MM.1S (cell line): ENCODE measurements around the gene PSMB2.

Source experiments
- DNase-seq: peaks from one replicate; pipeline ENCODE4 v3.0.0-alpha.2; 2015
- H2AFZ ChIP-seq: fragments of 300-600 bp; sonication (generic); 2 replicates; pipeline ENCODE4 v1.6.0; 2016; ENCODE audit warnings: antibody characterized with exemption, low read length
- H3F3A ChIP-seq: fragments of 300-600 bp; sonication (generic); 2 replicates; pipeline ENCODE4 v1.6.1; 2016; ENCODE audit warnings: mild to moderate bottlenecking, antibody characterized with exemption, low read length, moderate library complexity, mixed read lengths; ENCODE audit not compliant: insufficient read depth
- H3K27ac ChIP-seq: fragments of 300-600 bp; sonication (generic); 2 replicates; pipeline ENCODE4 v1.5.1; 2016; ENCODE audit warnings: mild to moderate bottlenecking, low read length
- H3K27me3 ChIP-seq: fragments of 300-600 bp; sonication (generic); replicated peaks from 2 replicates; pipeline ENCODE4 v1.6.0; 2016; ENCODE audit warnings: low read length; ENCODE audit not compliant: insufficient read depth
- H3K36me3 ChIP-seq: fragments of 300-600 bp; sonication (generic); replicated peaks from 2 replicates; pipeline ENCODE4 v1.6.1; 2016; ENCODE audit warnings: mild to moderate bottlenecking, low read length, mixed read lengths; ENCODE audit not compliant: insufficient read depth
- H3K4me1 ChIP-seq: fragments of 300-600 bp; sonication (generic); 2 replicates; pipeline ENCODE4 v1.6.1; 2016; ENCODE audit warnings: low read length, mixed read lengths
- H3K4me2 ChIP-seq: fragments of 300-600 bp; sonication (generic); 2 replicates; pipeline ENCODE4 v1.6.0; 2016; ENCODE audit warnings: low read depth, low read length
- H3K4me3 ChIP-seq: fragments of 300-600 bp; sonication (generic); 2 replicates; pipeline ENCODE4 v1.5.1; 2016; ENCODE audit warnings: low read length, mixed read lengths
- H3K79me2 ChIP-seq: fragments of 300-600 bp; sonication (generic); 2 replicates; pipeline ENCODE4 v1.6.1; 2016; ENCODE audit warnings: mixed run types, low read length, mixed read lengths
- H3K9ac ChIP-seq: fragments of 300-600 bp; sonication (generic); 2 replicates; pipeline ENCODE4 v1.6.1; 2016; ENCODE audit warnings: low read length, mixed read lengths
- H3K9me2 ChIP-seq: fragments of 300-600 bp; sonication (generic); replicated peaks from 2 replicates; pipeline ENCODE4 v1.6.1; 2016; ENCODE audit warnings: mild to moderate bottlenecking, low read length, mixed read lengths; ENCODE audit not compliant: insufficient read depth
- H3K9me3 ChIP-seq: fragments of 300-600 bp; sonication (generic); replicated peaks from 2 replicates; pipeline ENCODE4 v1.6.1; 2016; ENCODE audit warnings: mild to moderate bottlenecking, low read length, mixed read lengths; ENCODE audit not compliant: insufficient read depth
- H4K20me1 ChIP-seq: fragments of 300-600 bp; sonication (generic); 2 replicates; pipeline ENCODE4 v1.6.1; 2016; ENCODE audit warnings: mild to moderate bottlenecking, low read length, moderate library complexity, mixed read lengths; ENCODE audit not compliant: insufficient read depth
- EZH2 ChIP-seq: fragments of 300-600 bp; sonication (generic); optimal IDR thresholded peaks from 2 replicates; pipeline ENCODE3; 2017; ENCODE audit warnings: low read depth, mild to moderate bottlenecking, antibody characterized with exemption, low read length, mixed read lengths
- EZH2phosphoT487 ChIP-seq: fragments of 300-600 bp; sonication (generic); IDR thresholded peaks from 2 replicates; pipeline ENCODE4 v1.6.1; 2018; ENCODE audit warnings: antibody characterized with exemption, low read length
- TF ChIP-seq, protein P1 (sequence below): fragments of 300-600 bp; sonication (generic); IDR thresholded peaks from 2 replicates; pipeline ENCODE4 v1.5.1; 2016; ENCODE audit warnings: antibody characterized with exemption, low read length, mixed read lengths

The PSMB2 gene

DNA sequence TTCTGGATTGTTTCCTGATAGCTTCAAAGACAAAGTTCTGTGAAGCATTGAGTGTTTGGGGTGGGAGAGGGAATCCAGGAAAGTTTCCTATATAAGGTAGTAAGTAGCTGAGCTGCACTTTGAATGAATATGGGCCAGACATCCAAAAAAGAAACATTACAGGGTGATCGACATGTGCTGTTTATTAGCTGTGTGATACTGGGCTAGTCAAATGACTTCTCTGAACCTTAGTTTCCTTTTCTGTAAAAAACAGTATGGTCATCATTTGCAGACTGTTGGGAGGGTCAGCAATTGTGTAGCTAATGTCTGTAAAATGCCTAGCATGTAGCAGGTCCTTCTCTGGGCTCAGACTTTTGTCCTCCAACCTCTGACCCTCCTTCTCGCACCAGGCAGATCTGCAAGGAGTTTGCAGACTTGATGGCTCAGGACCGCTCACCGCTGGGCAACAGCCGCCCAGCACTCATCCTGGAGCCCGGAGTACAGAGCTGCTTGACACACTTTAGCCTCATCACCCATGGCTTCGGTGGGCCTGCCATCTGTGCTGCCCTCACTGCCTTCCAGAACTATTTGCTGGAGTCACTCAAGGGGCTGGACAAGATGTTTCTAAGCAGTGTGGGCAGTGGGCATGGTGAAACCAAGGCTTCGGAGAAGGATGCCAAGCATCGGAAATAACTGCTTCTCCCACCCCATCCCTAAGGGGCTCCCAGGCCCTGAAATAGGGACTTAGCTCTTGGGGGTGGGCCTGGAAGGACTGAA, 47.1 kb downstream of the PSMB2 start:
- 0 out of 2 replicates have a peak, but pooled peaks cover 3% of the 10 kb centered on the region for H3K36me3 ChIP-seq
- no peak overlapping the region for H3K9ac ChIP-seq
- H3K79me2 ChIP-seq, result no peaks in the 10 kb centered on the region
- no peak overlapping the region for H3K27ac ChIP-seq
- H3K9me3 ChIP-seq, result no peaks in the 10 kb centered on the region
- H2AFZ ChIP-seq, result no peak overlapping the region
- no peaks in the 10 kb centered on the region for H3K9me2 ChIP-seq
- DNase-seq, result no peak
- H3K4me2 ChIP-seq, result no peak overlapping the region
- H3K4me3 ChIP-seq, result no peak overlapping the region
- no peaks in the 10 kb centered on the region for H3K27me3 ChIP-seq
- no peaks in the 10 kb centered on the region; the same call in 1 of the 2 replicates for H3F3A ChIP-seq
- TF ChIP-seq, protein P1, sequence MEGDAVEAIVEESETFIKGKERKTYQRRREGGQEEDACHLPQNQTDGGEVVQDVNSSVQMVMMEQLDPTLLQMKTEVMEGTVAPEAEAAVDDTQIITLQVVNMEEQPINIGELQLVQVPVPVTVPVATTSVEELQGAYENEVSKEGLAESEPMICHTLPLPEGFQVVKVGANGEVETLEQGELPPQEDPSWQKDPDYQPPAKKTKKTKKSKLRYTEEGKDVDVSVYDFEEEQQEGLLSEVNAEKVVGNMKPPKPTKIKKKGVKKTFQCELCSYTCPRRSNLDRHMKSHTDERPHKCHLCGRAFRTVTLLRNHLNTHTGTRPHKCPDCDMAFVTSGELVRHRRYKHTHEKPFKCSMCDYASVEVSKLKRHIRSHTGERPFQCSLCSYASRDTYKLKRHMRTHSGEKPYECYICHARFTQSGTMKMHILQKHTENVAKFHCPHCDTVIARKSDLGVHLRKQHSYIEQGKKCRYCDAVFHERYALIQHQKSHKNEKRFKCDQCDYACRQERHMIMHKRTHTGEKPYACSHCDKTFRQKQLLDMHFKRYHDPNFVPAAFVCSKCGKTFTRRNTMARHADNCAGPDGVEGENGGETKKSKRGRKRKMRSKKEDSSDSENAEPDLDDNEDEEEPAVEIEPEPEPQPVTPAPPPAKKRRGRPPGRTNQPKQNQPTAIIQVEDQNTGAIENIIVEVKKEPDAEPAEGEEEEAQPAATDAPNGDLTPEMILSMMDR, result no peak
- TF ChIP-seq EZH2phosphoT487 (no peak), EZH2 (no peak)
- H4K20me1 ChIP-seq, result no peaks in the 10 kb centered on the region
- no peaks in the 10 kb centered on the region for H3K4me1 ChIP-seq

DNA sequence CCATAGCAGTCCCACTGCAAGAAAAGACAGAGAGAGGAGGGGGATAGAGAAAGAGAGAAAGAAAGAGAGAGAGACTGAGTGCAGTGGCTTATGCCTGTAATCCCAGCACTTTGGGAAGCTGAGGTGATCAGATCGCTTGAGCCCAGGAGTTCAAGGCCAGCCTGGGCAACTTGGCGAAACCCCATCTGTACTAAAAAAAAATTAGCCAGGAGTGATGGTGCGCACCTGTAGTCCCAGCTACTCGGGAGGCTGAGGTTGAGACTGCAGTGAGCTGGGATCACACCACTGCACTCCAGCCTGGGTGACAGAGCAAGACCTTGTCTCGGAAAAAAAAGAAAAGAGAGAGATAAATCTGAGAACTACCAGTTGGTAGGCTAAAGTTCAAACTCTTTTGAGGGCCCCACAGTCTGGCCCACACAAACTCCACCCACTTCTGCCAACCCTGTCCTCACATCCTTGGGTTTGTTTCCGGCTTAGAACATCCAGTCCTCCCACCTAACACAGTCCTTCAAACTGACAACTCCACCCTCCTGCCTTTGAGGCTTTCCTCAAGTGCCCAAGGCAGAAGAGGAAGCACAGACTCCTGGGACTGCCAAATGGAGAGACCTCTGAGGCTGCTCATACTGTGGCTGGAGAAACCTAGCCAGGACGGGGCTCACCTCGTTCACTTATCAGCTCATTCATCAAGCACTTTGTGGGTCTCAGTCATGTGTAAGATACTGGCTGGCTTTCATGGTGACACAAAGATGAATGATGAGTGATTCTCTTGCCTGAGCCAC, 48.1 kb downstream of the PSMB2 start:
- Histone ChIP-seq H3K27ac (no peak overlapping the region), H3K9me3 (no peaks in the 10 kb centered on the region), H2AFZ (no peak overlapping the region), H3K79me2 (no peaks in the 10 kb centered on the region), H4K20me1 (no peaks in the 10 kb centered on the region), H3F3A (no peaks in the 10 kb centered on the region), H3K9ac (no peak overlapping the region), H3K27me3 (no peaks in the 10 kb centered on the region), H3K4me1 (no peaks in the 10 kb centered on the region), H3K36me3 (0 out of 2 replicates have a peak, but pooled peaks cover 3% of the 10 kb centered on the region), H3K9me2 (no peaks in the 10 kb centered on the region), H3K4me2 (no peak overlapping the region), H3K4me3 (no peak overlapping the region)
- TF ChIP-seq, protein P1, result no peak
- TF ChIP-seq EZH2phosphoT487 (no peak), EZH2 (no peak)
- no peak for DNase-seq

DNA sequence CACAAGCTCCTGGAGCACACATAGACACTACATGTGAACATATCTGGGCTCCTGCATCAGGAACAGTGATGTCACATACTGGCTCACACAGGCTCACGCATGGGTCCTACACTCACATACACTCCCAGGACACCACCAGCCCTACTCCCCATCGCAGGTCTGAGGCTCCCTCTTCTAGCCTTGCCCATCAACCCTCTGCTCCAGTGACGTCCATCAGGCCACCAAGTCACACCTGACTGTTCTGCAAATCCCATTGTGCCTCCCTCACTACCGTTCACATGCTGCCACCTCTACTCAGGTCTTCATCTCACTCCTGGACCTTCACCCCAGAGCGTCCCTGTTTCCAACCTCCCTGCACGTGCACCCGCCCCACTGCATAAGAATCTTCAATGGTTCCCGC, 50.1 kb downstream of the PSMB2 start:
- no peaks in the 10 kb centered on the region for H3F3A ChIP-seq
- H2AFZ ChIP-seq, result no peak overlapping the region
- H3K79me2 ChIP-seq, result no peaks in the 10 kb centered on the region
- H4K20me1 ChIP-seq, result no peaks in the 10 kb centered on the region
- H3K4me1 ChIP-seq, result no peaks in the 10 kb centered on the region
- no peak overlapping the region for H3K4me2 ChIP-seq
- H3K27me3 ChIP-seq, result no peaks in the 10 kb centered on the region
- TF ChIP-seq, protein P1, result no peak
- TF ChIP-seq EZH2phosphoT487, result no peak
- no peak overlapping the region for H3K9ac ChIP-seq
- no peaks in the 10 kb centered on the region for H3K9me3 ChIP-seq
- DNase-seq, result no peak
- no peaks in the 10 kb centered on the region for H3K9me2 ChIP-seq
- no peaks in the 10 kb centered on the region for H3K36me3 ChIP-seq
- no peak overlapping the region for H3K27ac ChIP-seq
- H3K4me3 ChIP-seq, result no peak overlapping the region
